ENCODE measurements around the gene ADGRA3.
"Not testable (repeated sequence)": the region's sequence is repeated elsewhere in the genome, so short reads cannot be mapped to it uniquely, and the experiment has no call there.

The ADGRA3 gene

DNA sequence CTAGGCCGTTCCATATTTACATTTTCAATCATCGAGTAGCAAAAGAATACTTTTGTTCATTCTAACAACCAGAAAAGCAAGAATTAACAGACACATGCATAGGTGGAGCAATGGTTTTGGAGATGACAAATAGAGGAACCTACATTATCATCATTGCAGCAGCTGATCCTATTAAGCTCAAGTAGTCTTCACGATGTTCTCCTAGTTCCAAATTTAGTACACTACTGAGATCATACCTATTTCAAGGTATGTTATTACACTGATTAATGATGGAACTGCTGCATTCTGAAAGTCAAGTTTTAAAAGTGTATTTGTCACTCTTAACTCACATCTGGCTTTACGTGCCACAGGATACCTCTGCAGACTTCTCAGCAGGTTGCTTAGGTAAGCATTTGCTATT is 87.4 kb downstream of the ADGRA3 start:
- no peak for DNase-seq

GRCh38 chr4:22427675-22428074 is 88.2 kb downstream of the ADGRA3 start:
- DNase-seq, result no peak

DNA sequence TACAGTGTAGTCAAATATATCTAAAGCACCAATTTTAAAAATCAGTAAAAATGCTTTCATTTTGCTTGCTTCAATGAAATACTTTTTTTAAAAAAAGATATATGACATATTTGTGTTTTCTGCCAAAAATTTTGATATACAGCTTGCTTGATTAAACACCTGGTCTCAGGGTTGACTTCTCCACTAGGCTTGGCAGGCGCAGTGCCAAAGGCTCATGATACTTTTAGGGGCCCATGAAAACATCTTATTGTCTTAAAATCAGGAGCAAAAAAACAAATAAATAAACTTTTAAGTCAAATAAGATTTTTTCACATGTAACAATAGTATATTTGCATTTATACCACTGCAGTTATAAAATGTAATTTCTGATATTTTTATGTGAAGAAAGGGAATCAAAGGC is 95.6 kb downstream of the ADGRA3 start:
- no peak for DNase-seq

DNA sequence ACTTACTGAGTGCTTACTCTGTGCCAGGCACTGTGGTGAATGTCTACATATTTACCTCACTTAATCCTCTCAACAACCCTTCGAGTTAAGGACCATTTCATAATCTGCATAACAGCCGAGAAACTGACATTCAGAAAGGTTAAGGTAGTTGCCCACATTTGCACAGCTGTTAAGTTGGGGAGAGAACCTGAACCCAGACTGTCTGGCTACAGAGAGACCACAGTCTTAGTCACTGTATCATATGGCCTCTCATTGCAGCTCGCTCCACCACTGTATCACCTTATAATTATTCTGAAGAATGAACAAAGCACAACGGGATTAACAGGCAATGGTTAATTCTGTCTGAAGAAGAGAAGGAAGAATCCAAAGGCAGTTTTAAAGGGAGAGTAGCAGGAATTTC is 98.5 kb downstream of the ADGRA3 start:
- DNase-seq, result no peak

GRCh38 chr4:22416403-22416802 is 99.5 kb downstream of the ADGRA3 start:
- no peak for DNase-seq

- no peak for DNase-seq
Observed at GRCh38 chr4:22414833-22415232, 101.0 kb downstream of the ADGRA3 start.

DNA sequence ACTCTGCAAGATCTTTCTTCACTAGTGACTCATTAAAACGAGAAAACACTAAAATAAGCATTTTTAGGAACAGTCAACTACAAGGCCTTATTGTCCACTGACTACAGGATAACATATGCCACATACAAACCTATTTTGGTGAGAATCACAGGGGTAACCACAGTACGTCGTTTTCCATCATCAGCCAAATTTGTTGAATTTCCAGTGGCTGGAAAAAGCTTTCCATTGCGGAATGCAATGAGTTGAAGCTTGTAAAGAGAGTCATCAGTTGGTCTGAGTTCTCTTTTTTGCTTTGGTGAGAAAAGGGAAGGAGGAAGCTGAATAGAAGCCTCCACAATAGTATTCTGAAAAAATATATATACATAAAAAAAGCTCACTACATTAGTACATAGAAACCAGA is 102.4 kb downstream of the ADGRA3 start:
- DNase-seq, result no peak

DNA sequence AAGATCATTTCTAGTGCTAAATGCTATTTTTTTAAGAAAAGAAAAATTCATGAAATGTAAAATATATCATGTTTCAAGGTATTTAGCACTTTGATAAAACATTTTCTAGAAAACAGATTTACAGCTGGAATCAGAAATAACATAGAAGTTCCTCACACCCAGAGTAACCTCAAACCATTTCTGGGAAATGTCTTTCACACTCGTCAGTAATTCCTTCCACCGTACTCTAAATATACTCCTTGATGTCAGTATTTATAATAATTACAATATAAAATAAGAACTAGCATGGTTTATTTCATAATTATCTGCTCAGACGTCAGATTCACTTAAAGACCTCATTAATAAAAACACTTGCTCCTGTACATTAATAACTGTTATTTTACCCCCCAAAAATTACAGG is 103.9 kb downstream of the ADGRA3 start:
- no peak for DNase-seq

GRCh38 chr4:22410645-22411247 is 105.1 kb downstream of the ADGRA3 start:
- no peak for DNase-seq

GRCh38 chr4:22408474-22408873 is 107.4 kb downstream of the ADGRA3 start:
- DNase-seq, result no peak

DNA sequence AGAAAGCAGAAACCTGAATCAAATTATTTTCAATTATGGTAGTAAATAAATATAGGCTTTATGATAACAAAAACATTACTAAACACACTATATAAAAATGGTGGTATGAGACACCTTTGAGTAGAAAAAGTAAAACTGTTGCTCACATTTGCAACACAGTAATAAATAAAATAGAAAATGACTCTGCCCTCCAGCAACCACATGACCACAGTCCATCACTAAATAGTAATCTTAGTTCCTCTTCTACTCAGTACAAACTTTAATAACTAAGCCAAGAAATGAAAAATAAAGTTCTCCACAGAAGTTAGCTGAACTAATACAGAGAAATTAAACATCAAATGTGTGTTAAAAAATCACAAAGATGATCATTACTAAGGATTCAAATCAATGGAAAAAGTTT is 108.5 kb downstream of the ADGRA3 start:
- no peak for DNase-seq

DNA sequence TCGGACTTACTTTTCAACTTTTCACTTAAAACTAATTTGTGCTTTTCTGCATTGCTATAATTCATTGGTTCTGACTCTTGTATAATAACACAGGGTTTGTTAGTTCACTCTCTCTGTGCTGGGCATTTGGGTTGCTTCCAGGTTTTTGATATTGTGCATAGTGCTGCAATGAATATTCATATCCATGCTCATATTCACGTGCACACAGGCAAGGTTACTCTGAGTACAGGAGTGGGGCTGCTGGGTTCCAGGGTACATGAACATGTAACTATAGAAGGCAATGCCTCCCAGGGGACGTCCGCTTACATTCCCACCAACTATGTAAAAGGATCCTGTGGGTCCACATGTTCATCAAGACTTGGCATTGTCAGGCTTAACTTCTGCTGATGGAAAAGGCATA is 117.2 kb downstream of the ADGRA3 start:
- DNase-seq, result no peak

DNA sequence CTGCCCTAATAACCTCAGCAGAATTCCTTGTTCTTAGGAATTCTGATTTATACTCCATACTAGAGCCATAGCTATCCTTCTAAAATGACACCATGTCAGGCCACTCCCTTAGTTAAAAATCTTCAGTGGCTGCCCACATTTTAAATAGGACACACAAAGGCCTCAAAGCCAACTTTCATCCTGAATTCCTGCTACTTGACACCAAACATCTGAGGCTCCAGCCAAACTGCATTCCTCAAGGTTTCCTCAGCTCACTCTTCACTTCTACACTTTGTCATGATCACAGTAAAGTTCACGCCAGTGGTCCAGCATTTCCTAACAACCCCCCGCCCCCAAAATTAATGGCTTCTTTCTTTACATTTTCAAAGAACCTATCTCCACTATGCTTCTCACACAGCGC is 124.3 kb downstream of the ADGRA3 start:
- no peak for DNase-seq

GRCh38 chr4:22389240-22389870 is 126.5 kb downstream of the ADGRA3 start:
- DNase-seq, result peak; percentile 37

- DNase-seq, result no peak
Observed at GRCh38 chr4:22385611-22386011, 130.3 kb downstream of the ADGRA3 start.

GRCh38 chr4:22384154-22384553 is 131.7 kb downstream of the ADGRA3 start:
- no peak for DNase-seq

- not testable (repeated sequence) for DNase-seq
Observed at GRCh38 chr4:22382216-22382615, 133.7 kb downstream of the ADGRA3 start.

DNA sequence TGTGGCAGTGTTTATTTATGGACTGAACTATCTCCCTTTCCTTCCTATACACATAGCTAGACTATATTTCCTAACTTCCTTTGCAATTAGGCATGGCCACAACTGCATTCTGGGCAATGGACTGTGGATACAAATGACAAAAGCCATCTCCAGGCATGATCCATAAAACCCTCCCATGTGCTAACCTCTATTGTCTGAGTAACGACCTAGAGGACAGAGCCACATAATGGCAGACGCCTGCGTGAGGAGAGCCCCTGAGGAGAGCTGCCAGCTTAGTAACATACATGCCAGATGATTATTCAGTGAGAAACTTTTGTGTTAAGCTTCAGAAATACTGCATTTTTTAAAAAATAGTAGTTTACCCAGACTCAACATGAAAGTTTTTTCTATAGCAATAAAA is 142.9 kb downstream of the ADGRA3 start:
- DNase-seq, result no peak

DNA sequence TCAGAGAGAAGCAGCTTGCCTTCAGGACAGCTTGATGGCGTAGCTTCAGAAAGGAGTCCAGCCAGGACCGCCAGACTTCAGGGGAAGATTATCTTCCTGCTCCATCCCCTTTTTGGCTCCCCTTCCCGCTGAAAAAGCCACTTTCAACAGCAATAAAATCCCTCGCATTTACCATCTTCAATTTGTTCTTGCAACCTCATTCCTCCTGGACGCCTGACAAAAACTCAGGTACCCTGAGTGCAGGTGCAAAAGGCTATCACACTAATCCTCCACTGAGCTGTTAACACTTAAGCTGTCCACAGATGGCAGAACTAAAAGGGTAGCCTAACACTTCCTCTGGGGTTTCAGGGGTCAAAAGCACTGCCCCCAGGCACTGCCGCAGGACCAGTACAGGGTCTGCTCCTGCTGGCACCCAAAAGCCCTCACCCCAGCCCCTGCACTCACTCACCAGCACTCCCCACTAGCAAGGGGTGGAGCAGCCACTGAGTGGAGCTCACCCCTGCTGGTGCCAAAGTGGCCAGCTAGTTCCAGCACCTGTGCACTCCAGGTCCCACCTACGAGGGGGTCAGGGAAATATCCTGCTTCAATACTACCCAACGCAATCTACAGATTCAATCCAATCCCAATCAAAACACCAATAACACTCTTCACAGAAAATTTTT is 145.8 kb downstream of the ADGRA3 start:
- no peak for DNase-seq

DNA sequence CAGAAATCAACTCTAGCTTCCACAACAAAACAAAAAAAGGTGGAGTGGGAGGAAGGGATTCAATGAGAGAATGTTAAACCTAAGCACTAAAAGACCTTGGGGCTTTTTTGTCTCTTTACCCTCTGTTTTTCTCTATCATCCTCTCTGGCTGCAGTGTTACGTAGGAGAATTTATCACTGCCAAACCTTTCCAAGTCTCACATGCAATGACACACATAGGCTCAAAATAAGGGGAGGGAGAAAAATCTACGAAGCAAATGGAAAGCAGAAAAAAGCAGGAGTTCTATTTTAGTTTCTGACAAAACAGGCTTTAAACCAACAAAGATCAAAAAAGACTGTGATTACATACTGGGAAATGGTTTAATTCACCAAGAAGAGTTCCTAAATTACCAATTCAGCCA is 152.1 kb downstream of the ADGRA3 start:
- DNase-seq, result no peak

DNA sequence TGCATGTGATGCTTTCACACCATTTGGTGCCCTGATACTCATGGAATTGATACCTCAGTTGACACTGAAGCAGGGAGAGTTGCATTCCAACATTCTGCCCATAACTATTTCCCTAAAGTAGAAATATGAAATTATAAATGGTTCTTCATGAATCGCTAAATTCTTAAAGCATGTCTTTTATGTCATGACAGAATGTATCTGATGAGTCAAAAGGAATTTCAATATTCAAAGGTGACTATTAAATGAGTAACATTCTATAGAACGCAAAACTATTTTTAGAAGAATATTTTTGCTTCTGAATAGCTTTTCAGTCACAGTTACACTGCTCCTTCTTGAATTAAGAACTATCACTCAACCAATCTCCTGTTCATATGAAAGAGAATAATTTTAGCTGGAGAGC is 152.8 kb downstream of the ADGRA3 start:
- no peak for DNase-seq

GRCh38 chr4:22356987-22357596 is 158.8 kb downstream of the ADGRA3 start:
- DNase-seq, result peak; percentile 2

- DNase-seq, result no peak
Observed at GRCh38 chr4:22348410-22348809, 167.5 kb downstream of the ADGRA3 start.

DNA sequence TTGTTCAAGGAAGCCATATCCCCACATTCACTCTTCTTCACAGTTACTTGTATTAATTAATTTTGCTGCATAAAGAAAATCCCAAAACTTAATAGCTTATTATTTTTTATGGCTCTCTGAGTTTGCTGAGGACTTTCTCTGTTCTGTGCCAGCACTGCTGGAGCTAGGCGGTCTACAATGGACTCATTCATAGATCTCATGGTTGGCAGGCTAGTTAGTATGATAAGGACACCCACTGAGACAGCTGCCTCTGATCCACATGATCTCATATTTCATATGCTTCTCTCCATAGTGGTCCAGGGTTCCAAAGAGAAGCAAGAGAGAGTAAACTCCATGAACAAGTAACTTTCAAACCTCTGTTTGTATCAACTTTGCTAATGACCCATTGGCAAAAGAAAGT is 170.2 kb downstream of the ADGRA3 start:
- no peak for DNase-seq
